Common myeloid progenitor, CD34-positive (primary cell): ENCODE measurements around the gene RIPOR3.
"Not testable (repeated sequence)": the region's sequence is repeated elsewhere in the genome, so short reads cannot be mapped to it uniquely, and the experiment has no call there.

ENCODE experiments used
- CTCF ChIA-PET: fragments of 350-600 bp; sonication (Branson Sonifier 250); formaldehyde crosslinking; loops from one replicate; lab custom pipeline; 2021; ENCODE audit warnings: antibody characterized with exemption; lab: Charles Lee
- POLR2A ChIA-PET: fragments of 350-600 bp; sonication (Branson Sonifier 250); formaldehyde crosslinking; loops from one replicate; lab custom pipeline; 2021; ENCODE audit warnings: antibody characterized with exemption; lab: Charles Lee
- DNase-seq, 3 donors: peaks; one replicate each; pipeline versions ENCODE4 v3.0.0 to v3.0.0-alpha.2; 2013
- H3K27ac ChIP-seq, 2 experiments: 1 replicate in 1 of 2; 2 replicates in 1 of 2; pipeline ENCODE4 v1.7.0; 2013; ENCODE audit warnings: inconsistent platforms in 2 of 2, low read length in 2 of 2, mild to moderate bottlenecking in 2 of 2, low read depth in 1 of 2, moderate library complexity in 1 of 2; ENCODE audit not compliant: severe bottlenecking in 2 of 2, insufficient read depth in 1 of 2, poor library complexity in 1 of 2
- H3K27me3 ChIP-seq, 5 experiments: replicated peaks in 2 of 5; 1 replicate in 3 of 5; 2 replicates in 2 of 5; pipeline versions ENCODE4 v1.6.1 to v1.7.0; 2013; ENCODE audit warnings: low read length in 4 of 5, mild to moderate bottlenecking in 2 of 5, moderate library complexity in 2 of 5, inconsistent platforms in 1 of 5; ENCODE audit not compliant: insufficient read depth in 5 of 5, control insufficient read depth in 4 of 5
- H3K36me3 ChIP-seq, 4 experiments: 1 replicate in 2 of 4; 2 replicates in 2 of 4; pipeline versions ENCODE4 v1.6.1 to v1.7.0; 2013; ENCODE audit warnings: low read length in 3 of 4, control low read depth in 1 of 4, mild to moderate bottlenecking in 1 of 4; ENCODE audit not compliant: control insufficient read depth in 4 of 4, insufficient read depth in 4 of 4
- H3K4me1 ChIP-seq, 4 experiments: 1 replicate in 3 of 4; 2 replicates in 1 of 4; pipeline versions ENCODE4 v1.6.1 to v1.7.1; 2013; ENCODE audit warnings: low read length in 3 of 4, mild to moderate bottlenecking in 3 of 4, control low read depth in 1 of 4, inconsistent platforms in 1 of 4, moderate library complexity in 1 of 4; ENCODE audit not compliant: control insufficient read depth in 4 of 4, insufficient read depth in 4 of 4; ENCODE audit errors: control extremely low read depth in 1 of 4
- H3K4me3 ChIP-seq, 7 experiments: 1 replicate in 4 of 7; 2 replicates in 3 of 7; pipeline versions ENCODE4 v1.5.1 to v1.7.0; 2013; ENCODE audit warnings: mild to moderate bottlenecking in 7 of 7, low read length in 6 of 7, moderate library complexity in 6 of 7, inconsistent platforms in 2 of 7, low read depth in 2 of 7, control low read depth in 1 of 7; ENCODE audit not compliant: insufficient read depth in 4 of 7, control insufficient read depth in 1 of 7; ENCODE audit errors: extremely low read depth in 1 of 7
- H3K9me3 ChIP-seq, 5 experiments: 1 replicate in 4 of 5; 2 replicates in 1 of 5; pipeline versions ENCODE4 v1.6.1 to v1.7.1; 2013; ENCODE audit warnings: low read length in 4 of 5, mild to moderate bottlenecking in 2 of 5, inconsistent platforms in 1 of 5, low read depth in 1 of 5, moderate library complexity in 1 of 5; ENCODE audit not compliant: control insufficient read depth in 4 of 5, insufficient read depth in 2 of 5; ENCODE audit errors: control extremely low read depth in 1 of 5
- WGBS: methylation state at CpG from one replicate; pipeline ENCODE4 v1.1.5; 2013; ENCODE audit not compliant: insufficient coverage; 5-methylcytosine and 5-hydroxymethylcytosine counted together

Gene RIPOR3

GRCh38 chr20:50717974-50718761, 26.8 kb upstream of the RIPOR3 start:
- WGBS: 87% methylated on average over 6 of the region's 13 CpGs
- no peak for DNase-seq
- no peaks in the 10 kb centered on the region for H3K36me3 ChIP-seq
- H3K27ac ChIP-seq: no peak overlapping the region
- H3K4me3 ChIP-seq: no peak overlapping the region
- H3K9me3 ChIP-seq: no peaks in the 10 kb centered on the region
- peaks cover 0 to 3% (median 0%) of the 10 kb centered on the region in 5 experiments for H3K27me3 ChIP-seq
- ChIA-PET POLR2A (no interaction called here), CTCF (interaction anchor here (0.7 to 1.2 kb wide), 8 partner anchors 10 to 58 kb away, joined by 3 to 6 read pairs (median 3); no protein-coding TSS in a partner anchor)
- H3K4me1 ChIP-seq: no peaks in the 10 kb centered on the region

GRCh38 chr20:50717312-50717711, 26.0 kb upstream of the RIPOR3 start:
- 83% methylated on average over 1 of the region's 2 CpGs for WGBS
- ChIA-PET CTCF (interaction anchor here (0.8 to 2.1 kb wide), 8 partner anchors 11 to 55 kb away, joined by 3 to 6 read pairs (median 4); no protein-coding TSS in a partner anchor), POLR2A (no interaction called here)
- H3K36me3 ChIP-seq: no peaks in the 10 kb centered on the region
- no peak for DNase-seq
- peaks cover 0 to 3% (median 0%) of the 10 kb centered on the region in 5 experiments for H3K27me3 ChIP-seq
- H3K27ac ChIP-seq: no peak overlapping the region
- H3K4me1 ChIP-seq: no peaks in the 10 kb centered on the region
- no peaks in the 10 kb centered on the region for H3K9me3 ChIP-seq
- no peak overlapping the region for H3K4me3 ChIP-seq

- peaks cover 0 to 3% (median 0%) of the 10 kb centered on the region in 5 experiments for H3K27me3 ChIP-seq
- no peaks in the 10 kb centered on the region for H3K4me1 ChIP-seq
- no peaks in the 10 kb centered on the region for H3K36me3 ChIP-seq
- no peak overlapping the region for H3K4me3 ChIP-seq
- no peak for DNase-seq
- ChIA-PET CTCF (interaction anchor here (2.1 kb wide), 1 partner anchor 21 kb away, joined by 6 read pairs; no protein-coding TSS in a partner anchor), POLR2A (no interaction called here)
- no peak overlapping the region for H3K27ac ChIP-seq
- WGBS: no CpG with 5 or more reads among the region's 1 CpG
- no peaks in the 10 kb centered on the region for H3K9me3 ChIP-seq
Observed at GRCh38 chr20:50716518-50716917, 25.2 kb upstream of the RIPOR3 start.

GRCh38 chr20:50715694-50716093, 24.4 kb upstream of the RIPOR3 start:
- CTCF ChIA-PET: interaction anchor here (2.1 kb wide), 1 partner anchor 20 kb away, joined by 6 read pairs; no protein-coding TSS in a partner anchor
- peaks cover 0 to 3% (median 0%) of the 10 kb centered on the region in 5 experiments for H3K27me3 ChIP-seq
- WGBS: 100% methylated on average over 3 of the region's 3 CpGs
- H3K4me3 ChIP-seq: no peak overlapping the region
- H3K4me1 ChIP-seq: no peaks in the 10 kb centered on the region
- no peaks in the 10 kb centered on the region for H3K36me3 ChIP-seq
- no peak for DNase-seq
- H3K27ac ChIP-seq: no peak overlapping the region
- POLR2A ChIA-PET: no interaction called here
- no peaks in the 10 kb centered on the region for H3K9me3 ChIP-seq

GRCh38 chr20:50714426-50714825, 23.1 kb upstream of the RIPOR3 start:
- DNase-seq, H3K27me3 ChIP-seq, H3K36me3 ChIP-seq, H3K4me1 ChIP-seq, H3K9me3 ChIP-seq, POLR2A ChIA-PET, H3K4me3 ChIP-seq, H3K27ac ChIP-seq: not testable (repeated sequence)
- WGBS: 100% methylated on average over 2 of the region's 12 CpGs
- CTCF ChIA-PET: interaction anchor here (1.1 to 1.7 kb wide), 8 partner anchors 18 to 90 kb away, joined by 3 to 5 read pairs (median 4); no protein-coding TSS in a partner anchor

GRCh38 chr20:50713657-50714101, 22.3 kb upstream of the RIPOR3 start:
- DNase-seq: peak; percentile 14 to 48 (median 34)
- WGBS: 45% methylated on average over 7 of the region's 7 CpGs
- no peaks in the 10 kb centered on the region for H3K4me1 ChIP-seq
- no peaks in the 10 kb centered on the region for H3K36me3 ChIP-seq
- H3K9me3 ChIP-seq: no peaks in the 10 kb centered on the region
- ChIA-PET POLR2A (no interaction called here), CTCF (interaction anchor here (0.7 to 1.7 kb wide), 10 partner anchors 18 to 89 kb away, joined by 3 to 5 read pairs (median 3); no protein-coding TSS in a partner anchor)
- no peak overlapping the region for H3K27ac ChIP-seq
- no peak overlapping the region for H3K4me3 ChIP-seq
- H3K27me3 ChIP-seq: peaks cover 0 to 3% (median 0%) of the 10 kb centered on the region in 5 experiments
